Upper lobe of left lung (tissue), 4 donors: ENCODE results near the gene COLEC11.

Experiments
- CTCF ChIP-seq, 6 experiments: fragments of 450-650 bp in 4 of 6; fragments of 200-600 bp in 2 of 6; sonication (generic) in 2 of 6; IDR thresholded peaks; one replicate each; pipeline ENCODE4 v1.5.1; 2016 to 2019; ENCODE audit warnings: antibody characterized with exemption in 6 of 6
- POLR2A ChIP-seq, 4 donors: fragments of 450-650 bp; IDR thresholded peaks; one replicate each; pipeline ENCODE4 v1.5.1; 2016 to 2017; ENCODE audit warnings: antibody characterized with exemption in 4 of 4, mild to moderate bottlenecking in 2 of 4
- POLR2AphosphoS5 ChIP-seq, 2 donors: sonication (generic); formaldehyde crosslinking; IDR thresholded peaks; one replicate each; pipeline ENCODE4 v1.5.1; 2017; ENCODE audit warnings: antibody characterized with exemption in 2 of 2

GRCh38 chr2:3603536-3604206, 8.8 kb downstream of the COLEC11 start:
- TF ChIP-seq POLR2A (IDR thresholded peaks at IDR 0.05): no peak
- TF ChIP-seq POLR2AphosphoS5 (IDR thresholded peaks at IDR 0.05): no peak
- TF ChIP-seq CTCF (IDR thresholded peaks at IDR 0.05): no peak
